HG02884 (cell line): ENCODE measurements around the gene TSPAN9.

ENCODE experiments used
- ATAC-seq: cut with Tn5 transposase; IDR thresholded peaks from one replicate; pipeline ENCODE4 v1.9.1; 2021; ENCODE audit warnings: mild to moderate bottlenecking, moderate library complexity; ENCODE audit not compliant: unreplicated experiment

The TSPAN9 gene

DNA sequence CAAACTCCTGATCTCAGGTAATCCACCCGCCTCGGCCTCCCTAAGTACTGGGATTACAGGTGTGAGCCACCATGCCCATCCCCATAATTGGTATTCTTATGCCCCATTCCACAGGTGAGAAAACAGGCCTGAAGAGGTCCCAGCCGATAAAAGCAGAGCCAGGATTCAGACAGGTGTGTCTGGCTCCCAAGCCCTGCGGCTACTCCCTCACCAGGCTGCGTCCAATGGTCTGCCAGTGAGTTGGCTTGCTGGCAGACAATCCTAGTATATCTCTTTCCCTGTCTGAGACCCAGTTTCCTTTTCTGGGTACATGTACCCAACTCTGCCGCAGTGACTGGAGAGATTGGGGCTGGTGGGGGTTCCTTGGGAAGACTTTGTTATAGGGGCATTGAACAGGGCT, 1.9 kb upstream of the TSPAN9 start:
- no peak for ATAC-seq

GRCh38 chr12:3077572-3078081, 448 bp downstream of the TSPAN9 start:
- no peak for ATAC-seq

DNA sequence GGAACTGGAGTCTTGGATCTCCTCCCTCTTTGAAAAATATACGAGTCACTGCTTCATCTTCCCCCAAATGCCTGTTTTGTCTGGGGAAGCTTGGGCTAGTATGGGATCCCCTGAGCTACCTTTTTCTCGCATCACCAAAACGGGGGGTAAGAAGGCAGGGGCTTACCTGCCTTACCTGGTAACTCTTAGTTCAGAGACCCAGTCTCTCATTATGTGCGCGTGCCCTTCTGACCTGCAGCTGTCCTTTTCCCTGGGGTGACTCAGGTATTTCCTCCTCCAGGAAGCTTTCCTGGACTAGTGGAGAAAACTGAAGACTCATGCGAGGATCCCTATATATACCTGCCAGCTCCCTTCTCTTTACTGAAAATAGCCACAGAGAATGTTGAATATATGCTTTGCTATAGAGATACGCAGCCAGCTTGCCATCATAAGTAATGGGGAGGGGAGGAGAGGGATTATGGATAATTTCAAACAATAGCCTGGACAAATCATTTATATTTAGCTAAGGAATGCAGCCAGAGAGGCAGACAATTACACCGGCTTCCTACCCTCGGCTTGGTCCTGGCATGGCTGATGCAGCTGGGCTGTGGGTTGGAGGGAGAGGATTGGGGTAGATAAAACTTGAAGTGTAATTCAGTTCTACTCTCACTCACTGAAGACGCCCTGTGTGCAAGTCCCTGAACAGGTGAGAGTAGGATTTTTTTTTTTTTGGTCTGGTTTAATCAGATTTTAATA, 1.1 kb downstream of the TSPAN9 start:
- no peak for ATAC-seq

GRCh38 chr12:3081091-3081490, 3.9 kb downstream of the TSPAN9 start:
- ATAC-seq = no peak

DNA sequence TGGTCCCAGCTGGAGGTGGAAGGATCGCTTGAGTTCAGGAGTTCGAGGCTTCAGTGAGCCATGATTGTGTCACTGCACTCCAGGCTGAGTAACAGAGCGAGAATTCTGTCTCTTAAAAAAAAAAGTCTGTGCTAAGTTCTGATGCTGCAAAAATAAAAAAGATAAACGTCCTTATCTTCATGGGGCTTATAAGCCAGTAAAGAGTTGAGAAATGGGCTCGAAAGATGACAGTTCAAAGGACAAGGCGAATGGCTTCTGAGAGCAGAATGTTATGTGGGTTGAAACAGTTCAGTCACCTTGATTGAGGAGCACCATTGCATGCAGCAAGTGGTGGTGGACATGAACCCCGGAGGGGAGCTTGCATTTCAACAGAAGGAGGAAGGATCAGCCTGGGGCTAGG, 4.7 kb downstream of the TSPAN9 start:
- ATAC-seq = no peak

GRCh38 chr12:3083241-3083920, 6.2 kb downstream of the TSPAN9 start:
- no peak for ATAC-seq

DNA sequence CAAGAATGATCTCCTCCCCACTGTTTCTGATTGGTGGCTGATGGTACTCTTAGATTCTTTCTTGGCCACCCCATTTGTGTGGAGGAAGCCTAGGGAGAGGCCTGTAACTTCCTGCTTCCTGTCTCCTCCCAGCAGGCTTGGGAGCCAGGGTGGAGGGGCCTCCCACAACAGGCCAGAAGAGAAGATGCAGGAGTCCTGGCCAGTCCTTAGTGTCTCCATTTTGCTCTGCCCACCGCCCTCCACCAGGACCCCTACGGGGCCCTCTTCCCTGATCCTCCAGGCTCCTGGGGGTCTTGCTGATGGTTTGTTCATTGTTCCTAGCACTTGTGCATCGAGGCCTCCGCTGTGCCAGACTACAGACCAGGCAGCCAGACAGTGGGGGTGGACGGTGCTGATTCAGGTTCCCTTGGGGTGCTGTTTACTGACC, 6.8 kb downstream of the TSPAN9 start:
- no peak for ATAC-seq

DNA sequence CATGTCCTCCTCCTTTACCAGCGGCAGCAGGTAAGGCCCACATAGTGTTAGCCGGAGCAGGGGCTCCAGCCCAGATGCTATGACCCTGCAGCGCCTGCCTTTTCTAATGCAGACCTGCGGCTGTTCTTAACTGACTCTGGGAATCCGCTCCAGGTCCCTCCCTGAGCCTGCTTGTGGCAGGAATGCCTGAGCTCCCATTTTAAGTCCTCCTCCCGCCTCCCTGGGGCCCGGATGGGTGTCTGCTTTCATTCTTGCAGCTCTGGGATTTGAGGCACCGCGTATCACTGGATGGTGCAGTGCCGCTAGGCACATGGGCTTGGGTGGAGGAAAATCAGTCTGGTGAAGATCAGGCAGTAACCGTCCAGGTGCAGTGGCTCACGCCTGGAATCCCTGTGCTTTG, 7.6 kb downstream of the TSPAN9 start:
- no peak for ATAC-seq

DNA sequence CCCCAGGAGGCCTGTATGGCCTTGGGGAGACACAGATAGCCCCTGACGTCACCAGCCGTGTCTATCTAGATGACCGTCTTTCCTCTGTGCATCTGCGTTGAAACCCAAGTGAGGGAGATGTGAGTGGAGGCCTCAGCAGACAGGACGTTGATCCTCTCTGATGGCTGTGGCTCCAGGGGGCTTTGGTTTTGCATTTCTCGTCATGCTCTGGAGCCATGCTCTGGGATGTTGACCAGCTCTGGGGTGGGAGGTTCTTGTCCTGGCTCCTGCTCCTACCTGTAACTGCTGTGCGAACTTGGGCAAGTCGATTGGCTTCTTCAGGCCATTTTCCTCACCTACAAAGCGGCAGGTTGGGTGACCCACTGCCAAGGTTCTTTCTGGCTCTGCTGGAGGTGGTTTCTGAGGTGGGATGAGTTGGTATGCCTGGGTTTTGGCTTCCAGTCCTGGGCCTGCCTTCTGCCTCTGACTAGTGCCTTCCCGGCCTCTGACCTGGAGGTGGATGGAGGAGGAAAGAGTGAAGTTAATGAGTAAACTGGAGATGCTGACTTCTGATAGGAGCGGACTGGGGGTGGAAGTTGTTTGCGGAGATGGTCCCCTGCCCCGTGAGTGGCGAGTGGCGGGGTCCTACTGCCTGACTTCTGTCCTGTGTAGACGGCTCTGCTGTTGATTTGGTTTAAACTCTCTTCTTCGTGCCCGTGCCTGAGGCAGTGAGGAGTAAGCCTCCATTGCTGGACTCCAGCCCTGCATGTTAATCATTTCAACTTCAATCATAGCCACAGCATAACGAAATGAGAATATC, 8.4 kb downstream of the TSPAN9 start:
- no peak for ATAC-seq

DNA sequence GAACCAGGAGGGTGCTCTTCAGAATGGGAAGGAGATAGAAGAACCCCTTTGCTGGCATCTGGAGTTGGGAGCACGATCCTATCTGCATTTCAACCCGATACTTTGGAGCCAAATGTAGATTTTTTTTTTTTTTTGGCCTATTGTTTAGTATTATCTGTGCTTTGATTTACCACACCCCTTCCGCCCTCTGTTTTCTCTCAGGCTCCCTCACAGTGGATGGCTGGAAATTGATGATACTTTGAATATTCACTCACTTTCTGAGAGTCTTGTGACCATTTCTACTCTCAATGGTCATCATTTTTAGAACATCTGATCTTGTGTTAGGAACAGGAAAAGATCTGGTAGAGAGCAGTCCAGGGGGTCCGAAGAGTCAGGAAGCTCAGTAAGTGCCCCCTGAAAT, 9.0 kb downstream of the TSPAN9 start:
- ATAC-seq = no peak

DNA sequence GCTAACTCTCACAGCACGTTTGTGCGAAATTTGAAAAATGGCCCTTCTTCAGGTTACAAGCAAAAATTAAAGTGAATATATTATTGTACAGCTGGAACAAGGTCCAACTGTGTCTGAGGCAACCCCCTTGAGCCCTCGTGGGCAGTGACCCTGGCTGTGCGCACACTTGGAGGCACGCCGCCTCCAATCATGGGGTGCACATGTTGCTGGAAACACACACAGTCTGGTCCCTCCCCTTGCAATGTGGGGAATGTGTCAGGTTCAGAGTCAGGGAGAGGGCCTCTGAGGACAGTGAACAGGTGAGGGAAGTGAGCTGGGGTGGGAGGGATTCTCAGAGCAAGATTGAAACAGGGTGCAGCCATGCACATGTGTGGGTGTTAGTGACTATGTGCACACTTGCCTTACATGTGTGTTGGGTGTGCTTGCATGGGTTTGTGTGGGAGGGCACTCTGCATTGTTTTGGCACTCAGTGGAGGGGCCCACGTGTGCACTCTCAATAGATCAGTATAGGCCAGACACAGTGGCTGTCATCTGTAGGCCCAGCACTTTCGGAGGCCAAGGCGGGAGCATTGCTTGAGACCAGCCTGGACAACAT, 9.6 kb downstream of the TSPAN9 start:
- ATAC-seq = no peak

DNA sequence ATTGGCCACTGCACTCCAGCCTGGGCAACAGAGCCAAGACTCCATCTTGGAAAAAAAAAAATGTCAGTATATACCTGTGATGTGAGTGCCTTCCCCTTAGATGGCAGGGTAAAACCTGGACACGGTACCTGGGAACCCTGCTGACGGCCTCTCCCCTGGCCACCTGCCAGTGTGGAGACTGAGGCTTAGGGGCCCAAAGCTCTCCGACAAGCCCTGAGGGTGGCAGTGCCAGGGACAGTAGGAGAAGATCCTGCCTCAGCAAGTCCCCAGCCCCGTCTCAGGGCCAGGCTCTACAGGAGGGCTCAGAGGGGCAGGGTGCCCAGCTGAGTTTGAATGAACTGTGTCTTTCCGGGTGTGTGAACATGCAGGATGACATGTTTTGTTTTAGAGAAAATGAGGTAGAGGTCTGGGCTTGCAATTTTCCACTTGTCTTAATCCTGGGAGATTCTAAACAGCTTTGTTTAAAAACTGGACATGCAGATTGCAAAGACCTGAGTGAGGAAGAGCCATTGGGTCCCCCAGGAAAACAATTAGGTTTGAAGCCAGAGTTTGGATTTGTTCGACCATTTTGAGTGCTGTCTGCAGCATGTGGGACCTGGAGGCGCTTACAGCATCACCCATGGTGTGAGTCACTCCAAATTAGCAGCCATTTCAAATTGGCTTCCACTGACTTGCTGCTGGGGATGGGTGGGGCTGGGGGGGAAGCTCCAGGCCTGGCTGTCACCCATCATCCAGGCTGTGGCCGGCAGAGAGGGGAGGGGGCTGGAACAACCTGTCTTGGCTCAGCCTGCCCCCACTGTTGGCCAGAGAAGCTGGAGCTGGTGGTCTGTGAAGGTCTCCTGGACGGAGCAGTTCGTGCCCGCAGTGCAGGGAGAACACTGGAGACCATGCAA, 10.8 kb downstream of the TSPAN9 start:
- ATAC-seq = no peak

DNA sequence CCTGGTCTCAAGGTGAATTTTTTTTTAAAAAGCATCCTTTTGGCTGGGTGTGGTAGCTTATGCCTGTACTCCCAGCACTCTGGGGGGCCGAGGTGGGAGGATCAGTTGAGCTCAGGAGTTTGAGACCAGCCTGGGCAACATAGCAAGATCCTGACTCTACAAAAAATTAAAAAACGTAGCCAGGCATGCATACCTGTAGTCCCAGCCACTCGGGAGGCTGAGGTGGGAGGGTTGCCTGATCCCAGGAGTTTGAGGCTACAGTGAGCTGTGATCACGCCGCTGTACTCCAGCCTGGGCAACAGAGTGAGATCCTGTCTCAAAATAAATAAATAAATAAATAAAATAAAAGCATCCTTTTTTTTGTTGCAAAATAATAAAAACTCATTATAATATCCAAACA, 12.4 kb downstream of the TSPAN9 start:
- no peak for ATAC-seq

DNA sequence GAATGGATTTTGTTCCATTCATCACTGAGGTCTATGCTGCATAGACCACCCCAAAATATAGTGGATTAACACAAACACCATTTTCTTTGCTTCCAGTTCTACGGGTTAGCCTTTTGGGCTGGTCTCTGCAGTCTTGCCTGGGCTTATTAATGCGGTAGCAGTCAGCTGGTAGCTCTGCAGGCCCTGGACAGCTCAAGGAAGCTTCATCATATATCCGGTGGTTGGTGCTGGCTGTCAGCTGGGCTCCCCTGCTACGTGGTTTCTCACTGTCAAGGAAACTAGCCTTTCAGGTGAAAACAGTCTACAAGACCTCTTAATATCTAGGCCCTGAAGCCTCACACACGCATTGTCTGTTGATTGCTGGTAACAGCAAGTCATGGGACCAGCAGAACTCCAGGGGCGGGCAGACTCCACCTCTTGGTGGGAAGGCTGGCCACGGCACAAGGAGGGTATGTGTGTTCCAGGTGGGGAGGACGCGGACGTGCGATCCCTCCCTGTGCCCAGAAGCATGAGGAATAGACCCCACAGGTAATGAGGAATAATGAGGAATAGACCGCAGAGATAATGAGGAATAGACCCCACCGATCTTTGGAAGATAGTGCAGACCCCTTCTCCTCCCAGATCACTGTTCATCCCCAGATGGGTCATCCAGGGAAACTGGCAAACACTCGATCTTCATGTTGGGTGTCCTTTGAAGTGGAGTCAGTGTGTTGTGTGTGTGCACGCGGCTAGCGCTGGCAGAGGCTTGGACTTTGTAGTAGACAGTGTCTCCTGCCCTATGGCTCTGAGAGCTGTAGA, 13.3 kb downstream of the TSPAN9 start:
- no peak for ATAC-seq

DNA sequence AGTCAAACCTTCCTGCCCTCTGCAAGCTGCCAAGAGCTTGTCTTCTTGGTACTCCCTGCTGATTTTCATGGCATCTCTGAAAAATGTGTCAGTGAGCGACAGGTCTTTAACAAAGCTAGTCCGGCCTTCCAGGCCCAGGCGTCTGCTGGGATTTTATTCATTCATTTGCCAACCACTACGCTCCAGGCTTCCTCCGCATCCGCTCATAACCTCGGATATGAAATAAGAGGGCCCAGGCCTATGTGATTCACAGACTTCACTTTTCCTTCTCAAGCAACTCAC, 13.8 kb downstream of the TSPAN9 start:
- no peak for ATAC-seq

- ATAC-seq = no peak
Observed at GRCh38 chr12:3091382-3092241, 14.4 kb downstream of the TSPAN9 start.

DNA sequence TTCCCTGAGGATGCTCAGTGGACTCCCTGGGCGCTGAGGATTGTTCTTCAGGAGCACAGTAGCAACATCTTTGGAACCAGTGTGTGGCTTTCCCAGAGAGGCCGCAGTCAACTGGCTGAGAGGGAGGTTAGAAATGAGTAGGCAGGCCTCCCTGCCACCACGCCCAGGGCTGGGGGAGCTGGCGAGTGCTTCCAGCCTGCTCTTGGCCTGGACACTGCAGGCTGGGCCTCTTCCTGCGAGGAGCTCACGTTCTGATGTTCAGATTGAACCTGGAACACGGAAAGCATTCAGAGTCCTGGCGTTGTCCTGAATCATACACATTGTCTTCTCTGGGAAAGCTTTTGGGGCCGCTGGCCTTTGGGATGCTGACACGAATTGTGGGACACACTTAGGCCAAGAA, 15.6 kb downstream of the TSPAN9 start:
- no peak for ATAC-seq

DNA sequence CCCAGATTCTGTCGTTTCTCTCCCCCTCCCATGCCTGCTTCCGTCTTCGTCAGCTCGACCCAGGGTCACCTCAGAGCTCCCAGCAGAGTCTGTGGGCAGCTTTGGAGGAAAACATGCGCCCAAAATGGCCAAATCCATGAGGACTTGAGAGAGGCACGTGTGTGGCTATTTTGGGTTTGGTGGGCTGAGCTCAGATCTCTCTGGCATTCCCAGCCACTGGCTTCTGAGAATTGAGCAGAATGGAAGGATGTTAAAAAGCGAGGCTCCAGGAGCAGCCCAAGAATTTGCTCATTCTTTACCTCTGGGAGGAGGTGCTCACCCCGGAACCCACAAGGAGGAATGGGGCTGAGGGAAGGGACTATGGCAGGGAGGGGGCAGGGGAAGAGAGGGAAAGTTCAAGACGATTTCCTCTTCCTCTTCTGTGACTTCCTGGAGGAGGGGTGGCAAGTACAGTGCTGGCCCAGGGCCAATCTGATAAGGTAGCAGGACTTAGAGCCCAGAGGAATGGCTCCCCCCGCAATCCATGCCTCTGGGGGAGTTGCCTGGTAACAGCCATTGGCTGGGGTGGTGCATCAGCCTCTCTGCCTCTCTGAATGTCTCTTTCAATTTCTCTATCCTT, 20.1 kb downstream of the TSPAN9 start:
- no peak for ATAC-seq
